Spinal cord (tissue), 10 donors: ENCODE data around the gene GRIN2C. TPM values are rescaled to one million over a fixed set of nuclear protein-coding genes. Genes with fewer than 3 reads are reported as not detected.
A peak's percentile ranks its signal among the peaks of the same experiment; 100 is the strongest.

Experiments
- DNase-seq, 6 donors: peaks; one replicate each; pipeline versions ENCODE4 v3.0.0 to v3.0.0-alpha.2; 2013 to 2015; ENCODE audit warnings: low spot score in 6 of 6, low read depth in 4 of 6
- H3K27ac ChIP-seq: one replicate; pipeline ENCODE4 v1.5.1; 2013; ENCODE audit warnings: low read depth, low read length, control low read depth
- H3K27me3 ChIP-seq: one replicate; pipeline ENCODE4 v1.6.1; 2013; ENCODE audit warnings: low read length; ENCODE audit not compliant: control insufficient read depth, insufficient read depth
- H3K36me3 ChIP-seq: one replicate; pipeline ENCODE4 v1.6.1; 2013; ENCODE audit warnings: low read length; ENCODE audit not compliant: control insufficient read depth, insufficient read depth
- H3K4me1 ChIP-seq: one replicate; pipeline ENCODE4 v1.6.1; 2013; ENCODE audit warnings: low read length; ENCODE audit not compliant: control insufficient read depth, insufficient read depth
- H3K4me3 ChIP-seq: one replicate; pipeline ENCODE4 v1.5.1; 2013; ENCODE audit warnings: low read depth, low read length, control low read depth
- H3K9me3 ChIP-seq: one replicate; pipeline ENCODE4 v1.6.1; 2013; ENCODE audit warnings: low read length; ENCODE audit not compliant: control insufficient read depth, insufficient read depth
- WGBS: methylation state at CpG from one replicate; pipeline ENCODE4 v1.1.5; 2013; ENCODE audit warnings: missing lambda C conversion rate; ENCODE audit not compliant: insufficient coverage; 5-methylcytosine and 5-hydroxymethylcytosine counted together
- polyA plus RNA-seq, 2 donors: library from polyadenylated mRNA; unstranded; fragments of 120-200 nt; gene quantifications; one replicate each; pipeline ENCODE4 v1.2.1, GENCODE V29; 2013; ENCODE audit not compliant: insufficient read length in 2 of 2
- total RNA-seq, 2 donors: library from RNA; depleted of rRNA in 1 of 2; stranded (reverse); fragments of 120-200 nt in 1 of 2; fragments of >200 nt in 1 of 2; gene quantifications; one replicate each; pipeline versions ENCODE4 v1.2.3 to v1.2.4, GENCODE V29; 2013 to 2014
- donor health status: healthy.

GRIN2C gene
- total and polyA plus RNA-seq, 4 donors: 1.5 to 3.5 (median 2.6) TPM

DNA sequence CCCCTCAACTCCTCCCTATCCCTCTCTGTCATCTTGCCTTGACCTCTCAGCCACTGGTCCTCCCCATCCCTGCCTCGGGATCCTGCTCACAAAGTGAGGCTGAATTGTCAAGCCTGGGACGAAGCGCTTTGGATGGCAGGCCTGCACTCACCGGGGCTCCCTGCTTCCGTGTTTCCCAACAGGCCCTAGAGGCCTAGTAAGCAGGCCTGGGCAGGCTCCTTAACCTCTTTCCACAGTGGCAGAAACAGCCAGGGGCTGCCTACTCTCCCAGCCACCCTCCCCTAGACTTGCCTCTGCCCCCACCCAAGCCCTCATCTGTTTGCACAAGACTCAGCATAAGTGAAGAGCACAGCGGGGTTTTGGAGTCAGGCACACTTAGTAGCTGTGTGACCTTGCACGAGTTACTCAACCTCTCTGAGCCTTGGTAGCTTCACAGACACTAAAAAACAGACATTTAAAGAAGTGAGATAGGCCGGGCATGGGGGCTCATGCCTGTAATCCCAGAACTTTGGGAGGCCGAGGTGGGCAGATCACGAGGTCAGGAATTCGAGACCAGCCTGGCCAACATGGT is 38.8 kb upstream of the GRIN2C start:
- no peak for DNase-seq
- H3K4me3 ChIP-seq: no peak overlapping the region
- H3K27ac ChIP-seq: no peak overlapping the region
- H3K36me3 ChIP-seq: no peaks in the 10 kb centered on the region
- H3K4me1 ChIP-seq: peaks cover 6% of the 10 kb centered on the region
- peaks cover 28% of the 10 kb centered on the region for H3K27me3 ChIP-seq
- H3K9me3 ChIP-seq: no peaks in the 10 kb centered on the region
- 82% methylated on average over 11 of the region's 11 CpGs for WGBS

DNA sequence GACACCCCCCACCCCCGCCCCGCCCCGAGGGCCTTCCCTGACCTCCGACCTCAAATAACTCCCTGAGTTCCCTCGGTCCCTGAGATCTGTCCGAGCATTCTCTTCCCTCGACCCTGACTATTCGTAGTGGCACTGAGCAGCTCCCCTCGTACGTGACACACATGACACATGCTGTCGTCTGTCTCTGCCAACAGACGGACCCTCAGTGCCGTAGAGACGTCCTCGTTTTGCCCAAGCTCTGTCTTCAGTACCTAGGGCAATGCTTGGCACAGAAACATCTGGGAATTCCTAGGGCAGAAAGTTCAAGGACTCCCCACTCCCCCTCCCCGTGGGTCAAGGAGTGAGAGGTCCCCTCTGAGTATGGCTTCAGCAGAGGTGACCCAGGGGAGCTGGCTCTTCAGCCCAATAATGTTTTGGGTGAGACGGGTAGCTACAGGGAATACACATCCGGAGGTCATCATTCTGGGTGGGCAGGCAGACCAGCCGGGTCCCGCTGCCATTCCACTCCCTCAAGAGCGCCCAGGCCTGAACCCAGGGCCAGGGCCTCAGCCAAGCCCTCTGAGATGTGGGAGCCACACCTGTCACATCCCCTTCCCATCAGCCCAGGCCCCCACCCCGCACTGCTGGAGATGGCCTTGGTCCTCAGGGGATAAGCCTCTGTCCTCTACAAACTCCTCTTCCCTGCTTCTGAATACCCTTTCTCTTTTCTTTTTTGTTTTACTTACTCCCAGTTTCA is 34.4 kb upstream of the GRIN2C start:
- peaks cover 52% of the 10 kb centered on the region for H3K27me3 ChIP-seq
- WGBS: 30% methylated on average over 21 of the region's 22 CpGs

DNA sequence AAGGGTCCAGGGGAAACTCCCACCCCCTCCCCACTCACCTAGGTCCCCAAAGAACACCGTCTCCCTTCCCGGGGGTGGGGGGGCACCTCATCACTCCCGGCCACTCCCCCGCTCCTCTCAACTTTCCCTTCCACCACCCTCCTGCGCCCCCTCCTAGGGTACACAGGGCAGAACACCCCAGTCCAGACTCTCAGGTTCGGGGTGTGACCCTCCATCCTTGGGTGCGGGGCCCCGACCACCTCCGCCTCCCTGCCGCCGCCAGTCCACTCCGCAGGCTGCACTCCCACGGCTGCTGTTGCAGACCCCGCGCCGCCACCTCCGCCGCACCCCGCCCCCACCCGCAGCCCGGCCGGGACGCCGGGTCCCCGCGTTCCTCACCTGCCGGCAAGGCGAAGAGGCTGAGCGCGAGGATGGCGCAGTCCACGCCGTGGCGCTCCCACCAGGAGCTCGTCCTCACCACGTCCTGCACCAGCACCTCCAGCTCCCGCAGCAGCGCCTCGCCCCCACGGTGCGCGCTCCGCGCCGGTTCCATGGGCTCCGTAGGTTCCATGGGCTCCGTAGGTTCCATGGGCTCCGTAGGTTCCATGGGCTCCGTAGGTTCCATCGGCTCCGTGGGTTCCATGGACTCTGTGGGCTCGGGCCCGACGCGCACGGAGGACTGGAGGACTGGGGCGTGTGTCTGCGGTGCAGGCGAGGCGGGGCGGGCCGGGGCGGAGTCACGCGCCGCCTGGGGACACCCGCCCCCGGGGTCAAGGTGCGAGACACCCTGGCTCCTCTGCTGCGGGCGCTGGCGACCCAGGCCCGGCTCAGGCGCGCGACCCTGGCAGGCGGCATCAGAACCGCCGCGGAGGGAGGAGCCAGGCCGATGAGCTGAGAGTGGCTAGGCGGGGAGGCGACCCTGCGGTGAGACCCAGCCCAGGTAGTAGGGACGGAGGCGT is 33.6 kb upstream of the GRIN2C start, which contains the start of gene FADS6:
FADS6 (minus strand) TSS at position 660 of the 938 bp plus-strand sequence; CDS start at position 622, 38 bp downstream.
- Histone ChIP-seq H3K4me3 (no peak within 1 kb of the TSS), H3K36me3 (no peaks in the 10 kb centered on the region), H3K4me1 (peaks cover 14% of the 10 kb centered on the region), H3K9me3 (no peaks in the 10 kb centered on the region), H3K27me3 (peaks cover 55% of the 10 kb centered on the region), H3K27ac (no peak within 1 kb of the TSS)
- WGBS: 2% methylated on average over 86 of the region's 86 CpGs
- DNase-seq: peak in 1 of 6 donors; percentile 32

More for the DNA sequence above, 34.4 kb upstream of the GRIN2C start:
- no peaks in the 10 kb centered on the region for H3K9me3 ChIP-seq
- peaks cover 14% of the 10 kb centered on the region for H3K4me1 ChIP-seq
- no peaks in the 10 kb centered on the region for H3K36me3 ChIP-seq
- no peak for DNase-seq
- H3K4me3 ChIP-seq: no peak overlapping the region
- H3K27ac ChIP-seq: no peak overlapping the region

DNA sequence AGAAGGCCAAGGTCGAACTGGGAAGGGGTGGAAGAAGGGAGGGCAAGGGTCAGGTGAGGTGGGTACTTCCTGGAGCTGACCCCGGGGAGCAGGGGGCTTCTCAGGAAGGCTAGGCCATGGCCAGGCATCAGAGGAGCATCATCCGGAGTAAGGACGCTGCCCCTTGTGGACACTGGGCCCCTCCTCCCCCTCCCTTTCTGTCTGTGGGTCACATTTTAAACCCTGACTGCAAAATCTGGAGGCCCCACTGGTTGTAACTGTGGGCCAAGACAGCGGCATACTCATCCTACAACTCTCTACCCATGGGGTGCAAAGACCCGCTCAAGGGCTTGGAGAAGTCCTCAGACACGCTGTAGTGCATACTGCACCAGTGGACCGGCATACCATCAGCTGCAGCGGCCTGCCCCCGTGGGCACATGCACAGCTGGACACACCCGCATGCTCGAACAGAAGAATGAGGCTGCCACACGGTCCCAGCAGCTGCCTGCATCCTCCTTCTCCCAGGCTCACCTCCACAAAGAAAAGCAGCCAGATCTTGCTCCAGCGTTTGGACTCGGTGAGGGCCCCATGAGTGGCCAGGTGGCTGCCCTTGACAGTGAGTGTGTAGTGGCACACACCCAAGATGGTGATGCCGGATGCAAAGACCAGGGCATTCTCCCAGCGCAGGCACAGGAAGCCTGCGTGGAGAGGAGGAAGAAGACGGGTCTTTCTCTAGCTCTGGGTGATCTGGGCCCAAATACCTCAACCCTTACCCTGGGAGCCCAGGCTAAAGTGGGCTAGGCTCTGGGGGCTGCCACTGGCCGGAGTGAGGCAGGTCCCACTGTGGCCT is 32.5 kb upstream of the GRIN2C start:
- H3K27me3 ChIP-seq: peaks cover 55% of the 10 kb centered on the region
- 66% methylated on average over 20 of the region's 20 CpGs for WGBS
- no peaks in the 10 kb centered on the region for H3K9me3 ChIP-seq
- H3K4me3 ChIP-seq: no peak overlapping the region
- no peaks in the 10 kb centered on the region for H3K36me3 ChIP-seq
- peaks cover 14% of the 10 kb centered on the region for H3K4me1 ChIP-seq
- no peak for DNase-seq
- H3K27ac ChIP-seq: no peak overlapping the region

DNA sequence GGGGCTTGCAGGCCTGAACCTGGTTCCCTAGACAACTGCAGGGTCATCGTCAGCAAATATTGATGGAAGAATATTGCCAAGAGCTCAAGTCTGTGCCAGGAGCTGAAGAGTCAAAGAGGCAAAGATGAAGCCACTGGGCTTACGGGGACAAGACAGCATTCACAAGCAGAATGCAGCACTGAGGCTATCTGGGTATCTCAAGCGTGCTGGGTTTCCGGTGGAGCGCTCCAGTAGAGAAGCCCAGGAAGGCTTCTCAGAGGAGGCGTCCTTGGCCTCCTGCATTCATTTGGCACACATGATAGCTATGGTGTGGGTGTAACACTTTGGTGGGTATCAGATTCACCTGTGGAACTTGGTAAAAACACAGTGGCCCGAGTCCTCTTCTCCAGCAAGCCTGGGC is 30.9 kb upstream of the GRIN2C start:
- 89% methylated on average over 7 of the region's 7 CpGs for WGBS
- H3K27ac ChIP-seq: no peak overlapping the region
- DNase-seq: no peak

GRCh38 chr17:74888469-74888868 is 28.8 kb upstream of the GRIN2C start:
- no peaks in the 10 kb centered on the region for H3K36me3 ChIP-seq
- H3K9me3 ChIP-seq: no peaks in the 10 kb centered on the region
- 41% methylated on average over 10 of the region's 13 CpGs for WGBS
- peaks cover 27% of the 10 kb centered on the region for H3K27me3 ChIP-seq
- no peak for DNase-seq
- H3K4me1 ChIP-seq: peaks cover 9% of the 10 kb centered on the region
- H3K4me3 ChIP-seq: no peak overlapping the region
- no peak overlapping the region for H3K27ac ChIP-seq

More for the DNA sequence above, 30.9 kb upstream of the GRIN2C start:
- H3K4me1 ChIP-seq: peaks cover 14% of the 10 kb centered on the region
- no peaks in the 10 kb centered on the region for H3K9me3 ChIP-seq
- H3K27me3 ChIP-seq: peaks cover 44% of the 10 kb centered on the region
- no peak overlapping the region for H3K4me3 ChIP-seq
- H3K36me3 ChIP-seq: no peaks in the 10 kb centered on the region

DNA sequence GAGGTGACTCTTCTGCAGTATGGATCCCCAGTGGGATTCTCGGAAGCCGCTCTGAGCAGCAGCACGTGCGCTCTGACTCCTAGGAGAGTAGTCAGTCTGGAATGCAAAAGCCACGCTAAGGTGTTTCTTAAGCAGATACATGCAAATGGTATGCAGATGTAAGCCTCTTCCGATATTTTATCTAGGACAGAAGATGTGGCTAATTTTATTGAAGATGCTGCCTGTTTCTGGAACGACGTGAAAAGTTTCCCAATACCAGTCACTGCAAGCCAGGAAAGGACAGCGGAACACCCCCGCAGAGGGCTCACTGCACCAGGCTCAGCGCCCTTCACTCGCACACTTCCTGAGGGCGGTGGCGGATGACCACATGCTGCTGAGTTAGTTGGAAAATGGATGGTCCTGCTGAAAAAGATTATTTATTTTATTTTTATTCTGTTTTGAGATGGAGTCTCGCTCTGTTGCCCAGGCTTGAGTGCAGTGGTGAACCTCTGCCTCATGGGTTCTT is 23.6 kb upstream of the GRIN2C start:
- Histone ChIP-seq H3K4me3 (no peak overlapping the region), H3K4me1 (no peaks in the 10 kb centered on the region), H3K9me3 (no peaks in the 10 kb centered on the region), H3K36me3 (no peaks in the 10 kb centered on the region), H3K27me3 (peaks cover 5% of the 10 kb centered on the region), H3K27ac (no peak overlapping the region)
- WGBS: 45% methylated on average over 9 of the region's 15 CpGs
- DNase-seq: no peak

- Histone ChIP-seq H3K9me3 (no peaks in the 10 kb centered on the region), H3K4me3 (no peak overlapping the region), H3K27ac (no peak overlapping the region), H3K36me3 (no peaks in the 10 kb centered on the region), H3K27me3 (peaks cover 5% of the 10 kb centered on the region), H3K4me1 (no peaks in the 10 kb centered on the region)
- 67% methylated on average over 20 of the region's 20 CpGs for WGBS
- no peak for DNase-seq
Observed at GRCh38 chr17:74882517-74883240, 23.0 kb upstream of the GRIN2C start.
